OCI-LY7 (cell line): ENCODE results near the gene ENDOG.

ENCODE experiments used
- EZH2phosphoT487 ChIP-seq: fragments of 200-600 bp; sonication (generic); IDR thresholded peaks from 2 replicates; pipeline ENCODE4 v1.6.1; 2018; ENCODE audit warnings: low read depth, borderline replicate concordance, mild to moderate bottlenecking, mixed run types, antibody characterized with exemption, low read length, moderate library complexity, mixed read lengths
- TF ChIP-seq, protein P1 (sequence below): fragments of 200-600 bp; sonication (generic); conservative IDR thresholded peaks from 2 replicates; pipeline ENCODE4 v1.5.1; 2014; ENCODE audit warnings: mild to moderate bottlenecking, antibody characterized with exemption, low read length, moderate library complexity, mixed read lengths

GRCh38 chr9:128828267-128828666 is 10.0 kb downstream of the ENDOG start:
- TF ChIP-seq, protein P1, sequence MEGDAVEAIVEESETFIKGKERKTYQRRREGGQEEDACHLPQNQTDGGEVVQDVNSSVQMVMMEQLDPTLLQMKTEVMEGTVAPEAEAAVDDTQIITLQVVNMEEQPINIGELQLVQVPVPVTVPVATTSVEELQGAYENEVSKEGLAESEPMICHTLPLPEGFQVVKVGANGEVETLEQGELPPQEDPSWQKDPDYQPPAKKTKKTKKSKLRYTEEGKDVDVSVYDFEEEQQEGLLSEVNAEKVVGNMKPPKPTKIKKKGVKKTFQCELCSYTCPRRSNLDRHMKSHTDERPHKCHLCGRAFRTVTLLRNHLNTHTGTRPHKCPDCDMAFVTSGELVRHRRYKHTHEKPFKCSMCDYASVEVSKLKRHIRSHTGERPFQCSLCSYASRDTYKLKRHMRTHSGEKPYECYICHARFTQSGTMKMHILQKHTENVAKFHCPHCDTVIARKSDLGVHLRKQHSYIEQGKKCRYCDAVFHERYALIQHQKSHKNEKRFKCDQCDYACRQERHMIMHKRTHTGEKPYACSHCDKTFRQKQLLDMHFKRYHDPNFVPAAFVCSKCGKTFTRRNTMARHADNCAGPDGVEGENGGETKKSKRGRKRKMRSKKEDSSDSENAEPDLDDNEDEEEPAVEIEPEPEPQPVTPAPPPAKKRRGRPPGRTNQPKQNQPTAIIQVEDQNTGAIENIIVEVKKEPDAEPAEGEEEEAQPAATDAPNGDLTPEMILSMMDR: peak; percentile 65
- no peak for TF ChIP-seq EZH2phosphoT487
